NCI-H187 treated with DMSO at 0.1 percent for 48 hours (cell line): Measurements from ENCODE around the gene E4F1.

Experiments used
- DNase-seq: peaks from one replicate; lab custom pipeline; 2025; lab: John Stamatoyannopoulos, UW

The E4F1 gene

DNA sequence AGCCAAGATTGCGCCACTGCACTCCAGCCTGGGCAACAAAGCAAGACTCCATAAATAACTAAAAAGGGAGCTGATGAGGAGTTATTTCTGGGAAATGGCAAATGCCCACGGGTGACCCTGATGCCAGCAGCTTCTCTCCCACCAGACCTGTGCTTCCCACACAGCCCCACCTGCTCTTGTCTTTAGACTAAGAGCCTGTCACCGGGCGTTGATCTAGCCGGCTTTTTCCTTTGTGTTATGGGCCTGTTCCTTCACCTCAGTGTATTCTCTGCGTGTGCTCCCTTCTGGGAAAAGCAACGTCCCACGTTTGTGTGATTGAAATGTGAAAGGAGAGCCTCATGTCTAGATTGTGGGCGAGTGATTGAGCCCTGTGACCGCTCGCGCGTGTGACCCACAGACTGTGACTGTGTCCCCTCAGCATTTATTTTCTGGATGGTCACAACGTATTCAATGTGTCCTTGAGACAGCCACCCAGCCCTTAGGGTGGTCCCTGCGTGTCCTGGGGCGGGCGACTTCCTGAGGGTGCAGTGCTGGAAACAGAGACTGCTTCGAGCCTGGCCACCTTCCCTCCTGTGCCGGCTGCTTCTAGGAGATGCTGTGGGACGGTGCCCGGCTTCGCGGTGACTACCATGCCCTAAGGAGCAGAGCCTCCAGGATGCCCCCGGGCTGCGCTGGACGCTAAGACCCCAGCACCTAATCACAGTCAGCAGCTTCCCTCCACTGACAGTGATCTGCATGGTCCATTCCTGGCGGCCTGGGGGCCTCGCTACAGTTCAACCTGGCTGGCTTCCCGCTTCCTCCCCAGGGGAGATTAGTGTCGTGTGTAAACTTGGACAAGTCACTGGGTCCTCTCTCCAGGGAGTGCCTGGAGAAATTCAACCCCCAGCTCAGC, 52.3 kb downstream of the E4F1 start:
- no peak for DNase-seq

DNA sequence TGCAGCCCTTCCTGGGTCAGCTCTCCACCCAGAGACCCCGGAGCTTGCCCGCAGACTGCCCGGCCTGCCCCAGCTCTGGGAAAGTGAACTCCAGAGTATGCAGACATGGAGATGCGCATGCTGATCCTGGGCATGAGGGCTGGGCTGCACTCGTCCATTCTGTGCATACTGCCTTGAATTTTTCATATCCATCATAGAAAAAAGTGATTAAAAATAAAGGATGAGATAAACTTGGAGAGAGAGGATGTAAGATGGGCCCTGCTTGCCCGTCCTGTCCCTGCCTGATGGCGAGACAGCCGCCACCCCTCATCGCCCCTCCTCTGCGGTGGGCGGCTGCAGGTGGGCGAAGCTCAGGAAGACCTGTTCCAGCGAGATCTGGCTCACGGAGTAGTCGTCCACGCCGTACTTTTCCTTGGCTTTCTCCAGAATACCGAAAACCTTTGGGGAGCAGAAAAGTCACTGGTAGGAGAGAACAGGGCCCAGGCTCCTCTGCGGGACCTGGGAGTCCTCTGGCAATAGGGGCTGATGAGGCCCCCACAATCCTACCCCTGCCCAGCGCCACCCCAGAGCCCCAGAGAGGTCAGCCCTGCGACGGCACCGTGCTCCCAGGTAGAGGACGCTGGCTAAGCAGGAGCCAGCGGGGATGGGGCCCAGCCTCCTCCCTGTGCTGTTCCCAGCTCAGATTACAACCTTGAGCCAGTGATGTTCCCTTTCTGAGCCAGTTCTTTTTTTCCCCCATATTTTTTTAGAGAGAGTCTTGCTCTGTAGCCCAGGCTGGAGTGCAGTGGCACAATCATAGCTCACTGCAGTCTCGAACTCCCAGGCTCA, 53.2 kb downstream of the E4F1 start:
- no peak for DNase-seq

DNA sequence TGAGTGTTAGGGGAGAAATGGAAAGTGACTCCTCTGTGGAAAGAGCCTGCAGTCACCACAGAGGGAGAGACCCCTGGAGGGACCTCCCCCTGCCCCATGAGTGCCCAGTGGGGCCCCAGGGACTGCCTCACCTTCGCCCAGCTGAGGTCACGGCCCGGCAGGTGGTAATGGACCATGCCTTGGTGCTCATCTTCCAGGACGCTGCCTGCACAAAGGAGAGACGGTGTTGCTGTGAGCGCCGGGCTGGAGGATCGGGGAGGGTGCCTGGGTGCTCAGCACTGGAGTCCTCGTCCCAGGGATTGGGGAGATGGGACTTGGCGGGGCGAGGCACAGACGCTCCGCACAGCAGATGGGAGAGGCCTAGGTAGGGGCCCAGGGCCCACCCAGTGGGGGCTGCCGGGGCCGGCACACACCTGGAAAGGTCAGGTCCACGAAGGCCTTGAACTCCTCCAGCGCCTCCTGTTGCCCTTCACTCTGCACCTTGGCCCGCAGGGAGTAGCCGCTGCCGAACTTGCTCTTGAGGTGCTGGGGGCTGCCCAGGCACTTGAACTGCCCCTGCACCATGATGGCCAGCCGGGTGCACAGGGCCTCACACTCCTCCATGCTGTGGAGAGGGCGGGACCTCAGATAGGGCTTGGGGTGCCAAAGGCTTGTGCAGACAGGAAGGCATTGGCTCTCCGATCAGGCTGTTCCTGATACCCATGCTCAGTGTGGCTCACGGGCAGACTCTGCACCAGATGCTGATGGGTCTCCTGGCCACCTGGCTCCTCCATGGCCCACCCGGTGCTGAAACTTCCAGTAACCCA, 54.3 kb downstream of the E4F1 start:
- no peak for DNase-seq

DNA sequence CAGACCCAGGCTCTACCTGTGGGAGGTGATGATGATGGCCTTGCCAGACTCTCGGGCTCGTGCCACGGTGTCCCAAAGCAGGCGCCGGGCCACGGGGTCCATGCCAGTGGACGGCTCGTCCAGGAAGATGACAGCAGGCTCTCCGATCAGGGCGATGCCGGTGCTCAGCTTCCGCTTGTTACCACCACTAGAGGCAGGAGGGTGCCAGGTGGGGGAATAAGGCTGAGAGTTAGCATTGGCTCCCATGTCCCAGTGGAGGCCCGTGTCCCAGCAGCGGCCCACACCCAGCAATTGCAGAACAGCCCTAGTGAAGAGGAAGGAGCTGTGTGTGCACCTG, 54.8 kb downstream of the E4F1 start:
- no peak for DNase-seq

DNA sequence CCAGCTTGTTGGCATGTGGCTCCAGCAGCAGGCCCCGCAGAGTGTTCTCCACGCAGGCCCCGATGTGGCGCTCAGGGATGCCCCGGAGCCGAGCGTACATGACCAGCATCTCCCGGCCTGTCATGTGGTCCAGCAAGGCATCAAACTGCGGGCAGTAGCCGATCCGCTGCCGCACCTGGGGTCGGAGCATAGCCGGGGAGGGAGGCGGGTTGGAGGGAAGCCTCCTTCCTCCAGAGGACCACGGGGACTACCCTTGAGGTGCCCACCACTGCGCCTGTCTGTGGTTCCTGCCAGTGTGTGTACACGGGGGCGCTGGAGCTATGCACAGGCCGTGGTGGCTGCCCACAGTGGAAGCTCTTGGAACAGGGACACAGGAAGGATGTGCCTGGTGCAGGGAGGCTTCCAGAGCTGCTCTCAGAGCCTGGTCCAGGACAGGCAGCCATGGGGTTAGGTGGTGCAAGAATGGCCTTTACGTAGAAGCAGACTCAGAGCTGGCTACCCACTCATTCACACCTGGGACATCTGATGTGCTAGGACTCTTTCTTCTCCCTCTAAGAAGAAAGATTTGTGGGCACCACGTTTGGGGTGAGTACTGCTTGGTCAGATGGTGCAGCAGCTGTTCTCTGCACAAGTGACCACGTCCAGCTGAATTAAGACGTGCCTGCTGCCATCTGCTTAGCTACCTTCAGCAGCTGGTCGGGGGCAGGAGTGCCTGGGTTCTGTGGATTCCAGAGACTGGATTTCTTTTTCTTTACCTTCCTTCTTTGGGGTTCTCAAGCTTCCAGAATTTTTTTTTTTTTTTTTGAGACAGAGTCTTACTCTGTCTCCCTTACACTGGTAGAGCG, 55.8 kb downstream of the E4F1 start:
- no peak for DNase-seq

DNA sequence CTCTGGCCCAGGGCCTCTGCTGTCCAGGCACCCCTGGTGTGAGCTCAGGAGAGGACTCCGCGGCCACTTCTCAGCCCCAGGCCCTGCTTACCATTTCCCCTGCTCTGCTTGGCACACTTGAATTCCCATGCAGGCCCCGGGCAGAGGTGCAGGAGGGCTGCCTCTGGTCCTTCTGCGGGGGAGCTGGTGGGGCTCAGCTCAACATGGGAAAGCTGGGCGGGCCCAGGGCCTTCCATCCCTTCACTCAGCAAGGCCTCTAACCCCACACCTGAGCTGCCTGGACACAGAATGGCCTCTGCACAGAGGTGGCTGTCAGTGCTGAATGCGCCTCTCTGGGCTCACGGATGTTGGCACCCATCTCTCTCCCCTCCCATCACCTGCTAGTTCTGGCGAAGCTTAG, 57.1 kb downstream of the E4F1 start:
- no peak for DNase-seq

DNA sequence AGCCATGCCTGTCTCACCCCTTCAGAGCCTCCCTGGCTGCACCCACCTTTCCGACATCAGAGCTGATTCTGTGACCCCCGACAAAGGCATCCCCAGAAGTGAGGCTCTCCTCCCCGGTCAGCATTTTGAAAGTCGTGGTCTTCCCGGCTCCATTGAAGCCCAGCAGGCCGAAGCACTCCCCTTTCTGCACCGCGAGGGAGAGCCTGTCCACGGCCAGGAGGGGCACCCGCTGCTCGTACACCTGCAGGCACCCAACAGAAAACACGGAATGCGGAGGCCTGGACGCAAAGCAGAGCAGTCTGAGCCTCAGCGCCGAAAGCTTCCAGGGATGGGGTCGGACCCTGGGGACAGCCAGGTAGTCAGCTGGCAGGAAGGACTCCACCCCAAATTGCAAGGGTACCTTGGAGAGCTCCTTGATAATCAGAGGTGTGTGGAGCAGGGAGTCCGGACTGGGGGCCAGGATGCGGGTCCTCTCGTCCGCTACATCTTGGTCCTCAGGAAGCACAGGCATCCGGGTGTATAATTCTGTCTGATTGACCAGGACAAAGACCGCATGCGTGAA, 57.7 kb downstream of the E4F1 start:
- DNase-seq: no peak

DNA sequence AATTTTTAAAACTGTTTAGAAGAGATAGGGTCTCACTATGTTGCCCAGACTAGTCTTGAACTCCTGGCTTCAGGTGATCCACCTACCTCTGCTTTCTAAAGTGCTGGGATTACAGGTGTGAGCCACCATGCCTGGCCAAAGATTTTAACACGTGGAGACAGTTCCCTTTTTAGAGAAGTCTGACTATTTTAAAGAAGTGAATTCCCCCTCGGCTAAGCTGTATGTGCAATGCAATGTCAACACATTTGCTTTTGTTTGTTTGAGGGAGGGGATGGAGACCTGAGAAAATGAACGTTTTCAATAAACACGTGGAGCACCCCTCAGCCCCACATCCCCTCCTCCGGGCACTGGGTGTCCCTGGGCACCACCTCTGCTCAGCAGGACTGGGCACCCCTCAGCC, 58.9 kb downstream of the E4F1 start:
- no peak for DNase-seq

DNA sequence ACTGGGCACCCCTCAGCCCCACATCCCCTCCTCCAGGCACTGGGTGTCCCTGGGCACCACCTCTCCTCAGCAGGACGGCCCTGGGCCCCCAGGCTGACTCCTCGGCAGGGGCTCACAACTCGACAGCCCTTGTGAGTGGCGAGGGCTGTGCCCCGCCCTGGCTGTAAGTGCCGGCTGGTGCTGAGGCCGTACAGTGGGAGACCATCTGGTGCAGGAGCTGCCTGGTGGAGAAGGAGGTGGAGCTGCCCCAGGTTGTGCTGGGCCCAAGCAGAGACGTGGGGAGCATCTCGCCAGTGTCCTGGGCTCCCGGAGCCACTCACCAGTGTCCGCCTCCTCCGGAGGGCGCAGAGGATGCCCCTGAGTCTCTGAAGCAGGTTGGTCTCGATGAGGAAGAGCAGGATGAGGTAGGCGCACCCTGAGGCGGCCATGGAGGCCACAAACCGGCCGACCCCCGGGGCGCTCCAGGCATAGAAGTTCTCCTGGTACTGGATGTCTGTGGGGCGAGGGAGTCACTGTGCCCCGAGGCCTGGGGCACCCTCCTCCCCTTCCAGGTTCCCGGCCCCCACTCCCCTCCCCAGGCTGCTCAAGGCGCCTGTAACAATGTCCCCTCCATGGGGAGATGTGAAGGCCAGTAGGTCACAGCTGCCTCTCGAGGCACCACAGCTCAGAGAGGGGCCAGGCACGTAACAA, 59.6 kb downstream of the E4F1 start:
- no peak for DNase-seq

DNA sequence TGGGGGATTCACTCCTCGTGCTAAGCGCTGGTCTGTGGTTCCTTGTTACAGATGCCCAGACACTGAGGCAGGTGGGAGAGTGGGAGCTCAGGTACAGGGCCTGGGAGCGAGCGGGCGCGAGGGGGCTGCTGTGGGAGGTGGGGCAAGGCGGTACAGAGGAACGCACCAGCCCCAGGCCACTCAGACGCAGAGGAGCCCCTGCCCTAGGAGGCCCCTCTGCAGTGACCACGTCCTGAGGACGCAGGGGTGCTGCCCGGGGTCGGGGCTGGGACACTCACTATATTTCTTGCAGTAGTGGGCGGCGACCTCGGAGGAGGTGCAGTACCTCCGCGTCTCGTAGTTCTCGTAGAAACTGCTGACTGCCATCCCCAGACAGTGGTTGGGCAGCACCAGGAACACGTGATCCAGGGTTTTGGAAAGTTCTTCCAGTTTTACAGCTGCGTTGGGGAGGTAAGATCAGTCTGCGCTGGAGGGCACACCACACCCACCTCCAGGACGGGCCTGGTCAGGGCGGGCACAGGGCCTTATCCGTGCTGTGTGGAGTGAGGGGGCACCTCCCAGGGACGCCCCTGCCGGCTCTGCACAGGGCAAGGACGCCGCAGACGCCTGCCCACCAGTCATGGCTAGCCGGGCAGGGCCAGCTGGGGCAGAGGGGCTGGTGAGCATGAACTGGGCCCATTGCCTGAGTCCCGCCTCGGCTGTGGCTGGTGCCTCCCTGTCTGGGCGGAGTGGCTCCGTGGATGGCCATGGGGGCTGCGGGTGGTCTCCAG, 60.8 kb downstream of the E4F1 start:
- DNase-seq: no peak

DNA sequence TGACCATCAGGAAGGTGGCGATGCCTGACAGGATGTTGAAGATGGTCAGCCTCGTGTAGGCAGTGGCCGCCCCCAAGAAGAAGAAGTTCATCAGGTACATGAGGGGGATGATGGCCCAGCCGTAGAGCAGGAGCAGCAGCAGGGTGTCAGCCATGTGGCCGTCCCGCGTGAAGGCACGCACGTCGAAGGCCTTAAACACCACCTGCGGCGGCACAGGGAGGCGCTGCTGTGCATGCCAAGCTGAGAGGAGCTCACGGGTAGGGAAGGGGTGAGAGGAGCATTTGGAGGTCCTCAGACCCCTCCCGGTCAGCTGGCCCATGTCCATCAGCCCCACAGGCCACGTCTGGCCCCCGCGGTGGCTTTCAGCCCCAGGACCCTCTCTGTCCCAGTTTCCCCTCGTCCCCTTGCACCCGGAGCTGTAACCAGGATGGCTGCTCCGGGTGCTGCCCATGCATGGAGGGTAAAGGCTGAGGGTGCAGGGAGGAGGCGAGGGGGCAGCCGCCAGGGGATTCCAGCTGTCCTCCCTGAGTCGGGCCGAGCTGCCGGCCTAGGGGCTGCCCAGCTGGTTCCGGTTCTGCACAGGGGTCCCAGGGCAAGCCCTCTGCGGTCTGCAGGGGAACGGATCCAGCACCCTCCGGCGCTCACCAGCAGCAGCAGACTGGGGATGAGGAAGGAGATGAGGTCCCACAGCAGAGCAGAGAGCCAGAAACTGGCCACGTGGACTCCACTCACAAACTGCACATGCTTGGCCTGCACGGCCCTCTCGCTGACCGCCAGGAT, 61.6 kb downstream of the E4F1 start:
- DNase-seq: no peak
